ENCODE measurements around the gene HOXA6. TPM values are rescaled to one million over a fixed set of nuclear protein-coding genes. Genes with fewer than 3 reads are reported as not detected.

The HOXA6 gene
- total and polyA plus RNA-seq, 2 donors (not counting 1 experiment from before 2014, with no cell fraction given): 0.18 to 0.49 TPM

GRCh38 chr7:27102581-27103442 is 44.8 kb downstream of the HOXA6 start, which contains the start of gene HOXA2:
Gene HOXA2, minus strand, starts transcription at chr7:27102683. Its CDS starts 183 bp downstream, at chr7:27102500.
- H3K27me3 ChIP-seq (replicated peaks in 1 of 4; ENCODE audit: control extremely low read depth in 1 of 4, control insufficient read depth in 3 of 4, insufficient read depth in 4 of 4, low read length in 3 of 4): peaks cover 0 to 71% (median 60%) of the 10 kb centered on the region in 4 experiments
- peak within 1 kb of the TSS; percentile 8 for H3K9ac ChIP-seq (ENCODE audit: low read length)
- no peak within 1 kb of the TSS for H2AFZ ChIP-seq (ENCODE audit: insufficient read depth, low read depth, low read length, poor library complexity, severe bottlenecking)
- ChIA-PET POLR2A (no interaction called here), CTCF (no interaction called here)
- H3K4me1 Mint-ChIP-seq: peaks cover 28% of the 10 kb centered on the region
- peaks cover 10% of the 10 kb centered on the region for H4K20me1 ChIP-seq (ENCODE audit: control insufficient read depth, insufficient read depth, low read length, poor library complexity, severe bottlenecking)
- intact Hi-C loops (cut with micrococcal nuclease): no loop called here
- TF ChIP-seq CTCF (IDR thresholded peaks at IDR 0.05) (no peak), EZH2 (IDR thresholded peaks at IDR 0.05; ENCODE audit: borderline replicate concordance, insufficient read depth, low read depth, low read length, poor library complexity, severe bottlenecking) (no peak)
- peaks cover 0 to 36% (median 0%) of the 10 kb centered on the region in 3 donors for H3K9me3 ChIP-seq (ENCODE audit: control extremely low read depth in 1 of 3, control insufficient read depth in 2 of 3, insufficient read depth in 1 of 3, low read length in 2 of 3)
- H3K9me3 Mint-ChIP-seq (ENCODE audit: insufficient read depth): no peaks in the 10 kb centered on the region
- H3K36me3 ChIP-seq (replicated peaks in 1 of 2; ENCODE audit: control extremely low read depth in 1 of 2, control insufficient read depth in 1 of 2, extremely low read depth in 1 of 2, insufficient read depth in 2 of 2, low read length in 1 of 2): no peaks in the 10 kb centered on the region
- peak within 1 kb of the TSS; percentile 82 for H3K4me3 Mint-ChIP-seq
- WGBS (ENCODE audit: insufficient coverage): 20% methylated on average over 17 of the region's 29 CpGs
- H3K79me2 ChIP-seq (ENCODE audit: control insufficient read depth, insufficient read depth, low read length): no peaks in the 10 kb centered on the region
- ATAC-seq (ENCODE audit: low read depth): no peak
- H3K27ac Mint-ChIP-seq: no peak within 1 kb of the TSS
- DNase-seq: peak; percentile 30
- no peak within 1 kb of the TSS for H3K27ac ChIP-seq (ENCODE audit: low read length in 2 of 2)
- peak within 1 kb of the TSS; percentile 63 for H3K4me2 ChIP-seq (replicated peaks; ENCODE audit: low read depth, low read length, poor library complexity, severe bottlenecking)
- H3K4me3 ChIP-seq (ENCODE audit: control extremely low read depth in 1 of 5, extremely low read depth in 1 of 5, insufficient read depth in 1 of 5, low read depth in 2 of 5, low read length in 4 of 5): peak within 1 kb of the TSS in 2 of 5 experiments; percentile 6 to 44
- H3K27me3 Mint-ChIP-seq: peaks cover 73% of the 10 kb centered on the region
- H3K4me1 ChIP-seq (ENCODE audit: control insufficient read depth in 2 of 2, insufficient read depth in 2 of 2, low read length in 2 of 2): peaks cover 26 to 34% of the 10 kb centered on the region in 2 donors

All from B cell (primary cell).